OCI-LY7 (cell line): ENCODE measurements around the gene HOXC10.

Experiments used
- EZH2phosphoT487 ChIP-seq: fragments of 200-600 bp; sonication (generic); IDR thresholded peaks from 2 replicates; pipeline ENCODE4 v1.6.1; 2018; ENCODE audit warnings: low read depth, borderline replicate concordance, mild to moderate bottlenecking, mixed run types, antibody characterized with exemption, low read length, moderate library complexity, mixed read lengths
- TF ChIP-seq, protein P1 (sequence below): fragments of 200-600 bp; sonication (generic); conservative IDR thresholded peaks from 2 replicates; pipeline ENCODE4 v1.5.1; 2014; ENCODE audit warnings: mild to moderate bottlenecking, antibody characterized with exemption, low read length, moderate library complexity, mixed read lengths

GRCh38 chr12:54033106-54033979 lies 48.4 kb downstream of the HOXC10 start:
- TF ChIP-seq, protein P1, sequence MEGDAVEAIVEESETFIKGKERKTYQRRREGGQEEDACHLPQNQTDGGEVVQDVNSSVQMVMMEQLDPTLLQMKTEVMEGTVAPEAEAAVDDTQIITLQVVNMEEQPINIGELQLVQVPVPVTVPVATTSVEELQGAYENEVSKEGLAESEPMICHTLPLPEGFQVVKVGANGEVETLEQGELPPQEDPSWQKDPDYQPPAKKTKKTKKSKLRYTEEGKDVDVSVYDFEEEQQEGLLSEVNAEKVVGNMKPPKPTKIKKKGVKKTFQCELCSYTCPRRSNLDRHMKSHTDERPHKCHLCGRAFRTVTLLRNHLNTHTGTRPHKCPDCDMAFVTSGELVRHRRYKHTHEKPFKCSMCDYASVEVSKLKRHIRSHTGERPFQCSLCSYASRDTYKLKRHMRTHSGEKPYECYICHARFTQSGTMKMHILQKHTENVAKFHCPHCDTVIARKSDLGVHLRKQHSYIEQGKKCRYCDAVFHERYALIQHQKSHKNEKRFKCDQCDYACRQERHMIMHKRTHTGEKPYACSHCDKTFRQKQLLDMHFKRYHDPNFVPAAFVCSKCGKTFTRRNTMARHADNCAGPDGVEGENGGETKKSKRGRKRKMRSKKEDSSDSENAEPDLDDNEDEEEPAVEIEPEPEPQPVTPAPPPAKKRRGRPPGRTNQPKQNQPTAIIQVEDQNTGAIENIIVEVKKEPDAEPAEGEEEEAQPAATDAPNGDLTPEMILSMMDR = no peak
- no peak for TF ChIP-seq EZH2phosphoT487
